Measurements from ENCODE around the gene LPCAT1.

Gene LPCAT1

GRCh38 chr5:1537603-1538154 lies 13.9 kb upstream of the LPCAT1 start:
- TF ChIP-seq, protein P1, sequence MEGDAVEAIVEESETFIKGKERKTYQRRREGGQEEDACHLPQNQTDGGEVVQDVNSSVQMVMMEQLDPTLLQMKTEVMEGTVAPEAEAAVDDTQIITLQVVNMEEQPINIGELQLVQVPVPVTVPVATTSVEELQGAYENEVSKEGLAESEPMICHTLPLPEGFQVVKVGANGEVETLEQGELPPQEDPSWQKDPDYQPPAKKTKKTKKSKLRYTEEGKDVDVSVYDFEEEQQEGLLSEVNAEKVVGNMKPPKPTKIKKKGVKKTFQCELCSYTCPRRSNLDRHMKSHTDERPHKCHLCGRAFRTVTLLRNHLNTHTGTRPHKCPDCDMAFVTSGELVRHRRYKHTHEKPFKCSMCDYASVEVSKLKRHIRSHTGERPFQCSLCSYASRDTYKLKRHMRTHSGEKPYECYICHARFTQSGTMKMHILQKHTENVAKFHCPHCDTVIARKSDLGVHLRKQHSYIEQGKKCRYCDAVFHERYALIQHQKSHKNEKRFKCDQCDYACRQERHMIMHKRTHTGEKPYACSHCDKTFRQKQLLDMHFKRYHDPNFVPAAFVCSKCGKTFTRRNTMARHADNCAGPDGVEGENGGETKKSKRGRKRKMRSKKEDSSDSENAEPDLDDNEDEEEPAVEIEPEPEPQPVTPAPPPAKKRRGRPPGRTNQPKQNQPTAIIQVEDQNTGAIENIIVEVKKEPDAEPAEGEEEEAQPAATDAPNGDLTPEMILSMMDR (IDR thresholded peaks at IDR 0.05; ENCODE audit: low read depth, low read length), result no peak
- no peak for DNase-seq (ENCODE audit: extremely low read depth, low read depth)

- no peak for DNase-seq (ENCODE audit: extremely low read depth, low read depth)
- TF ChIP-seq, protein P1 (IDR thresholded peaks at IDR 0.05; ENCODE audit: low read depth, low read length), result no peak
Measured at GRCh38 chr5:1536871-1537602, 13.3 kb upstream of the LPCAT1 start.

DNA sequence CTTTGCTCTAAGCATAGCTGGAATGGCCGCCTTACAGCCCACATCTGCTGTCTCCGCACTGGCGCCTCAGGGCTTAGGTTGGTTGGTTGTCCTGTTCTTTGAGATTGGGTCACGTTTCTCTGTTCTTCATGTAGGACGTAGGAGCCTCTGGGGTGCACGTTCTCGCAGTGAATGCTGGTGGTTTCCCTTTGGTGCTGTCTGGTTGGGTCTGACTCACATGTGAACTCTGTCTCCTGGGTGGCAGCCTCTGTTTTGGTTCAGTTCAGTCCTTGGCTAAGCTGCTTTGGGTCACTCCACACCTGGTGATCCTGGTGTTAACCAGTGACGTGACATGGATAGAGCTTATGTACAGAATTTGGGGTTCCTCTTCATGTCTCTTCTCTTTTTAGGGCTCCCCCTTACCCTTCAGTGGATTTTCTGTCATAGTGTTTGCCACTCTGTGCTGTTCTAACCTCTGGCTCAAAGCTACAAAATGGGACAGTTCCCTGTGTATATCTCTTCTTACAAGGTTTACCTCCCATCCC lies 12.6 kb upstream of the LPCAT1 start:
- DNase-seq (ENCODE audit: extremely low read depth, low read depth), result no peak
- TF ChIP-seq, protein P1 (IDR thresholded peaks at IDR 0.05; ENCODE audit: low read depth, low read length), result no peak

DNA sequence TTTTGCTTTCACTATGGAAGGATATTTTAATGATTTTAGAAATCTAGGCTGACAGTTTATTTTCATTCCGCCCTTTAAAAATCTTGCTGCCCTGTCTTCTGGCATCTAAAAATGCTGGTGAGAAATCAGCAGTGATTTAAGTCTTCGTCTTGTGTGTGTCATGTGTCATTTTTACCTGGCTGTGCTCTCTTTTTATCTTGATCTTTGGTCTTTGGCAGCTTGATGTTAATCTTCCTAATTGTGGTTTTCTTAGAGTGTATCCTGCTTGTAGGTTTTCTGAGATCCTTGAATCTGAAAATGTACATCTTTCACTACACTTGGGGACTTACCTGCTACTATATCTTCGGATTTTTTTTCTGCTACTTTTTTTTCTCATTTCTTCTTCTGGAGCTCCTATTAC lies 11.9 kb upstream of the LPCAT1 start:
- DNase-seq (ENCODE audit: extremely low read depth, low read depth), result no peak
- TF ChIP-seq, protein P1 (IDR thresholded peaks at IDR 0.05; ENCODE audit: low read depth, low read length), result no peak

DNA sequence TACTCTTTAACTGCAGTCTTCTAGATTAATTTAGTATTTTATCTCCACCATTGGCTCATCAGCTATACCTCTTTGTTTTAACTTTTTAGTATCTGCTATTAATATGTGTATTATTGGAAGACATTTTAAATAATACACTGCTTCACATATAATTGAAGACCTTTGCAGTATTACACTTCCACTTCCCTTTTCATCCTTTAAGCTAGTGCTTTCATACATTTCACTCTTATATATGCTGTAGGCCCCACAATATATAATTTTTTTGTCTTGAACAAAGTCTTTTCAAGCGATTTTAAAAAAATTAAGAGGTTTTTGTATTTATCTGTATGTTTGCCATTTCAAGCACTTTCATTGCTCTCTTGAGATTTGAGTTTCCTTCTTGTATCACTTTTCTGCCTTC lies 8.6 kb upstream of the LPCAT1 start:
- DNase-seq (ENCODE audit: extremely low read depth, low read depth), result no peak
- TF ChIP-seq, protein P1 (IDR thresholded peaks at IDR 0.05; ENCODE audit: low read depth, low read length), result no peak

- TF ChIP-seq, protein P1 (IDR thresholded peaks at IDR 0.05; ENCODE audit: low read depth, low read length), result no peak
Measured at GRCh38 chr5:1529498-1529897, 5.7 kb upstream of the LPCAT1 start.

DNA sequence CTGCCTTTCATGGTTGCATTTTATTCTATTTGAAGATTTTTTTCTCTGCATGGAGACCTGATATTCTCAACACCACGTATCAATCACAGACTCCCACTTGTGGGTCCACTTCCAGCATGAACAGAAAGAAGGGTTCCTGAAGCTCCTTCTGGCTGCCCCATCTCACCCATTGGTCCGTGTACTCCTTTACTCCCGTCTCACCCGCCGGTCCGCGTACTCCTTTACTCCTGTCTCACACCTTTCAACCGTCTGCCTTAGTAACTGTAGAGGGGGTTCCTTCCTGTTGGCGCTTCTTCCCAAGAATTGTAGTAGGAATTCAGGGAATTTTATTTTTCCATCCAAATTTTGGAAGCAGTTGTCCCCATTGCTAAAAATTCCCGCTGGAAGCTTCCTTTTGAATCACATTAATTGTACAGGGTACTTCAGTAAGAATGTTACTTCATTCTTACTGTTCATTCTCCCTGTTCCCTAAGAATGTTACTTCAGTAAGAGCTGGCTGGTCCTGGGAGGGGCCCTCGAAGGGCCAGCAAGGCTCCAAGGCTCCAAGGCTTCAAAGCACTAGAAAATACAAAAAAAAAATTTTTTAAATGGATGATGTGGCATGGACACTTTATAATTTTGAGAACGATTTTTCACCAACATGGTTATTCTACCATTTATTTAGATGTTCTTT lies 3.9 kb upstream of the LPCAT1 start:
- DNase-seq (ENCODE audit: extremely low read depth, low read depth), result no peak
- TF ChIP-seq, protein P1 (IDR thresholded peaks at IDR 0.05; ENCODE audit: low read depth, low read length), result no peak

More at GRCh38 chr5:1529498-1529897, 5.7 kb upstream of the LPCAT1 start:
- DNase-seq (ENCODE audit: extremely low read depth, low read depth), result no peak

All from AG09319 (cell line).